Ectodermal cell (in vitro differentiated cells): Measurements from ENCODE around the gene CMSS1.

ENCODE experiments used
- H3K27ac ChIP-seq: 2 replicates; pipeline ENCODE4 v1.7.0; 2013; ENCODE audit warnings: mild to moderate bottlenecking, low read depth, low read length; ENCODE audit not compliant: insufficient read depth, poor library complexity, severe bottlenecking
- H3K27me3 ChIP-seq: 2 replicates; pipeline ENCODE4 v1.7.0; 2013; ENCODE audit warnings: mild to moderate bottlenecking, low read length; ENCODE audit not compliant: insufficient read depth, control insufficient read depth, poor library complexity, severe bottlenecking
- H3K36me3 ChIP-seq: one replicate; pipeline ENCODE4 v1.7.0; 2013; ENCODE audit warnings: low read length; ENCODE audit not compliant: control insufficient read depth, insufficient read depth
- H3K4me1 ChIP-seq: one replicate; pipeline ENCODE4 v1.7.0; 2013; ENCODE audit warnings: low read length; ENCODE audit not compliant: control insufficient read depth, insufficient read depth
- H3K4me3 ChIP-seq: 2 replicates; pipeline ENCODE4 v1.7.0; 2013; ENCODE audit warnings: low read depth, low read length, control low read depth; ENCODE audit not compliant: insufficient read depth
- H3K9me3 ChIP-seq: 2 replicates; pipeline ENCODE4 v1.7.0; 2013; ENCODE audit warnings: mild to moderate bottlenecking, low read length, moderate library complexity; ENCODE audit not compliant: control insufficient read depth
- WGBS, 2 experiments: methylation state at CpG; one replicate each; pipeline ENCODE4 v1.1.7; 2013; ENCODE audit warnings: missing lambda C conversion rate in 2 of 2; 5-methylcytosine and 5-hydroxymethylcytosine counted together

The CMSS1 gene

DNA sequence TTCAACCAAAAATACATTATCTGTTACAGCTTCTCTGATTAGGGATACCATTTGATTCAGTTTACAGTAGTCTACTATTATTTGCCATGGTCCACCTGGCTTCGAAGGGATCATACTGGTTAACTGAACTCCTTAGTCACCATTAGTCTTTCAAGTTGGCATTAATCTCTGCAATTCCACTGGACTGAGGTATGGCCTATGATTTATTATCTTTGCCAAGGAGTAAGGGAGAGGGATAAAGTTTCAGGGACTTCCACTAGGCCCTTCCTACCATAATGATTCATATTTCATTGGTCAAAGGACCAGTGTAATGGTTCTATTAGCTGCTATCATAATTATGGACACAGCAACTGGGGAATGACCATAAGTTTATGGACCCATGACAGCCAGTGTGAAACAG lies 7.3 kb upstream of the CMSS1 start:
- H3K4me3 ChIP-seq, result no peak overlapping the region
- no peaks in the 10 kb centered on the region for H3K27me3 ChIP-seq
- no peak overlapping the region for H3K27ac ChIP-seq
- 91 to 96% methylated on average over 1 of the region's 1 CpG for WGBS, 2 experiments
- no peaks in the 10 kb centered on the region for H3K4me1 ChIP-seq
- no peaks in the 10 kb centered on the region for H3K36me3 ChIP-seq
- H3K9me3 ChIP-seq, result no peaks in the 10 kb centered on the region

DNA sequence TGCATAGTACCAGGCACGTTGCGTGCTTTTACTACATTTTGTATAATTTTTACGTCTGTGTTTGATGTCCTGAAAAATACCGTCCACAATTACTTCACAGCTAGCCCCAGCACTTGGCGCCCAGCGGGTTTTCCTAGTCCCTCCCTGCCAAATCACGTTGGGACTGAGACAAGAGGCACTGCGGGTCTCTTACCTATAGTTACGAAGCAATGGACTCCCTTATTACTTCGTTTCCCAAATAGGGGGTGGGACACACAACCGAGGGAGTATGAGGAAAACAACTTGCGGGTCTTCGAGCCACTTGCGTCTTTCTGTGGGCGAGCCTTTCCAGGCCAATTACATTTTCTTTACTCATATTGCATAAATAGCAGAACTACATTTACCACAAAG lies 620 bp upstream of the CMSS1 start:
- peak overlapping the region; percentile 80 for H3K4me3 ChIP-seq
- H3K9me3 ChIP-seq, result no peaks in the 10 kb centered on the region
- no peaks in the 10 kb centered on the region for H3K36me3 ChIP-seq
- no peaks in the 10 kb centered on the region for H3K27me3 ChIP-seq
- WGBS, 2 experiments, result 22 to 24% methylated on average over 15 of the region's 15 CpGs
- H3K4me1 ChIP-seq, result peaks cover 6% of the 10 kb centered on the region
- H3K27ac ChIP-seq, result no peak overlapping the region

DNA sequence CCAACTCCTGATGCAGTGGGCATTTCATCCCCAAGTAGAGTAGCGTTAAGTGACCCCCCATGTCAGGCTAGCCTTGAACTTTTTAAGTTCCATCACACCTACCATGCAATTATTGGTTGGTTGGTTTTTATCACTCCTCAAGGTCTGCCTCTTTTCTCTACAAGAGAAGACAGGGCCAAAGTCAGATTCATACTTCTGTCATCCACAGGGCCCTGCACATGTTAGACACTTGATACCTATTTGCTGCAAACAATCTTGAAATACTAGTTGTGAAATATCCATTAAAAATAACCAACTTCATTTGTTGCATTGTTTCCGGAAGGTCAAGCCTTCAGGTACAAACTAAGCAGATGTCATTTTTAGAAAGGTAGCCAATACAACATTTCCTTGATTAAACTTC lies 1.2 kb downstream of the CMSS1 start:
- Histone ChIP-seq H3K36me3 (no peaks in the 10 kb centered on the region), H3K9me3 (no peaks in the 10 kb centered on the region), H3K27ac (no peak overlapping the region), H3K27me3 (no peaks in the 10 kb centered on the region), H3K4me3 (peak overlapping the region; percentile 80), H3K4me1 (peaks cover 6% of the 10 kb centered on the region)
- 83 to 86% methylated on average over 2 of the region's 2 CpGs for WGBS, 2 experiments

DNA sequence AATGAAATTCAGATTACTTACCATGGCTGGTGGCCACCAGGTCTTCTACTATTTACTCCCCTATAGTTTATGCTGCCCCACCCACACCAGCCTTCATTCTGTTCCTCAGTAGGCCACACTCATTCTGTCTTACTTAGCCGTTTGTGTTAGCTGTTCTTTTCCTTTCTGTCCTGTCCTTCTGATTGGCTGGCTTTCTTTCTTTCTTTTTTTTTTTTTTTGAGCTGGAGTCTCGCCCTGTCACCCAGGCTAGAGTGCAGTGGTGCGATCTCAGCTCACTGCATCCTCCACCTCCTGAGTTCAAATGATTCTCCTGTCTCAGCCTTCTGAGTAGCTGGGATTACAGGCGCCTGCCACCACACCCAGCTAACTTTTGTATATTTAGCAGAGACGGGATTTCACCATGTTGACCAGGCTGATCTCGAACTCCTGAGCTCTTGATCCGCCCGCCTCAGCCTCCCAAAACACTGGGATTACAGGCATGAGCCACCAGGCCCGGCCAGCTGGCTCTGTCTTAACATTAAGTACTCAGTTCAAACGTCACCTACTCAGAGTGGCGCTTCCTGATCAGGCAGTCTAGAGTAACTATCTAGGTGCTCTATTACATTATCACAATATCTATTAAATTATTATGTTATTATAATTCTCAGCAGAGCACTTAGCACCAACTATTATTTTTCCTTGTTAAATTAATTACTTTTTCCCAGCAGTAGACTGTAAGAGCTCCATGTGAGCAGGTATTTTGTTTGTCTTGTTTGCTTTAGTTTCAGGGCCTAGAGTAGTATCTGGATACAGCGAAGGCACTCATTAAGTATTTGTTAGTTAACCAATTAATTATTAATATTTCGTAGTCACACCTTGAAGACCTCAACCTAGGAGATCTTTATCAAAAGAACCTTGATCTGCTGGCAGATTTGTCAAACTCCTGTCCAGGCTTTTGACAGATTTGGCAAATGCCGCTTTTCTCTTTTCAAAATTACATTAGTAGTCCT lies 6.4 kb downstream of the CMSS1 start:
- no peak overlapping the region for H3K27ac ChIP-seq
- peaks cover under 1% of the 10 kb centered on the region for H3K4me1 ChIP-seq
- no peaks in the 10 kb centered on the region for H3K9me3 ChIP-seq
- H3K27me3 ChIP-seq, result no peaks in the 10 kb centered on the region
- no peaks in the 10 kb centered on the region for H3K36me3 ChIP-seq
- no peak overlapping the region for H3K4me3 ChIP-seq
- WGBS, 2 experiments, result 79 to 83% methylated on average over 12 to 14 of the region's 14 CpGs

DNA sequence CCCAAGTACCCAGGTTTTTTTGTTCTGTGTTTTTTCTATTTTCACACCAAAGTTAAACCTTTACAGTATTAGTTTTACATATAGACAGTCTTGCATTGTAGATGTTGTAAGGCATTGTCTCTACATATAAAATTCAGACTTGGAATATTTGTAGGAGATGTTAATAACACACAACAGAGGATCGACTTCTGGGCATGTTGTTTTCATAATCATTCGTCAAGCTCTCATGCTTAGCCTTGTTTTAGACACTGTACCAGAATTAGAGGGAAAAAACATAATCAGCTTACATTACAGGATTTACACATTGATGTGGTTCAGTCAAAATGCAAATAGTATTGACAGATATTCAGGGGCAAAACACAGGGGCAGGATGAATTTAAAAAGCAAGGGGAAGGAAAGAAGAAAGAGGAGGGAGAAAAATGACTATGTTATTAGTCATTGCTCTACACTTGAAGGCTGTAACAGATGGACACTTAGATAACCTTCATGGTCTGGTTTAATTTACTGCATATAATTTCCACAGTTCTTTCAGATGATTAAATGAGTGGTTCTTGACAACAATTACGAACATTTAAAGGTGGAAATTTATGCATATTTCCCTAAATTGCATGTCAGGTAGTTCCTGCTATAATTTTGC lies 7.5 kb downstream of the CMSS1 start:
- WGBS, 2 experiments, result 94 to 95% methylated on average over 3 of the region's 3 CpGs
- Histone ChIP-seq H3K4me3 (no peak overlapping the region), H3K27ac (no peak overlapping the region), H3K27me3 (no peaks in the 10 kb centered on the region), H3K4me1 (no peaks in the 10 kb centered on the region), H3K36me3 (no peaks in the 10 kb centered on the region), H3K9me3 (no peaks in the 10 kb centered on the region)

DNA sequence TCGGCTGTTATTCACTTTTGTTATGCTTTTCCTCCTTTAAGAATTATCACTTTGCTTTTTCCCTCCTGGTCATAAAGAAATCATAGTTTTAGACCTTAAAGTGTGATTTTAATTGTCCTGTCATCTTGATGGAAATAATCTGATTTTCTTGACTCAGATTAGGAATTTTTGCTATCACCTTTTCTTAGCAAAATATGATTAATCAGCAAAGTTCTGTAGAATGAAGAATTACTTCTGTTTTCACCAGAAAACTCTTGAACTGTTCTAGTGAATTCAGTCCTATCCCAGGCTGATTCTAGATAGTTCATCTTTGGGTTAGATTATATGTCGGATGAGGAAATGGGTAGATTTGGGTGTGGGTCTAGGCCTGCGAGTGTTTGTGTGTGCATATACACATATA lies 12.2 kb downstream of the CMSS1 start:
- no peak overlapping the region for H3K27ac ChIP-seq
- 92 to 96% methylated on average over 3 of the region's 3 CpGs for WGBS, 2 experiments
- no peaks in the 10 kb centered on the region for H3K9me3 ChIP-seq
- H3K36me3 ChIP-seq, result no peaks in the 10 kb centered on the region
- H3K4me3 ChIP-seq, result no peak overlapping the region
- no peaks in the 10 kb centered on the region for H3K4me1 ChIP-seq
- no peaks in the 10 kb centered on the region for H3K27me3 ChIP-seq

DNA sequence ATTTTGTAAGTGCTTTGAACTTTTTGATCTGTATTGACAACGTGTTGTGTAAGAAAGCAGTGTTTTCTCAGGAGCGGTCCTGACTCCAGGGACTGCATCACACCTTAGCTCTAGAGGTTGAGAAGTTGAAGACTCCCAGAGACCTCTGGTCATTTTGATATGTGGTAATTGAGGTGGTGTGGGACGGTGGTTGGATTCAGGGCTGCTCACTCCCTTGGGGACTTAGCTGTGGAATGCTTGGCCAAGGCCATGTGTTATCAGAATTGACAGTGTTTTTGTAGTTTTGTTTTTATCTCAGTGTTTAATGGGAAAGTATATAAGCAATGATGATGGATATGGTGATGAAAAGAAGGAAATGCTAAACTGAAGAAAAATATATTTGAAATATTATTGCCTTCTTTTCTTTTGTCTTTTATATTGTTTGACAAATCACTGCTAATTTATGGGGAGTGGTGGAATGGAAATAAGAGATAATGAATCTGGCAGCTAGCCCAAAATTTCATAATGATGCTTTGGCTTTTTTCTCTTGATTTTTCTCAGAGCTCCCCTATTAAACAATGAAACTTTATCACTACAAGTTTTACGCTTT lies 16.0 kb downstream of the CMSS1 start:
- WGBS, 2 experiments, result 92 to 95% methylated on average over 3 to 4 of the region's 4 CpGs
- no peak overlapping the region for H3K27ac ChIP-seq

DNA sequence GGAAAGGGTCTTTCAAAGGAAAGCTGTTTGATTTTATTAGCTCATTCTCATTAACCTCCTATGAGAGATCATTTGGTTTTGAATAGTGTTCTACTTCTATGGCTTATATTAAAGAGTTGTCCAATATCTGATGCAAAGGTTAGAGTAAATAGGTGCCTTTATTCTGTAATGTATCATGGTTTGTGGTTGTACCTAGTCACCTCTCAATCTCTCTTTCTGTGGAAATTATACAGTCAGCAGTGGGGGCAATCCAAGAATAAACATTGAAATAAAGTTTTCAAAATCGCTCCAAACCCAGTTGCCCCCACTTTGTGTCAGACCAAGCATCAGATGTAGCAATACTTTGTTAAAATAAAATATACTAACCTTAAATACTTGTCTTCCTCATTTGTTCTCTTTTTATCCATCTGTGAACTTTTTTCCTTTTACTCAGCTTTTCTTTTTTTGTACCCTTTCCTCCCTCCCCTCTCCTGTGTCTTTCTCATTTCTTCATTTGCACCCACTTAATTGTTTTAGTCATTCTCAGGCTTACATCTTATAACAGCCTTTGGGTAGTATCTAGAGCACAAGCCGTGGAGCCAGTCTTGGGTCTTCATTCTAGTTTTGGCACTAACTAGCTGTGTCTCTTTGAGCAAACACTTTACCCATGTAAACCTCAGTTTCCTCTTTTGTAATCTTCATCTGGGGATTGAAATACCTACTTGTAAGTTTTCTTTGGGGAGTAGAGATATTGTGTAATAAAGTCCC lies 16.7 kb downstream of the CMSS1 start:
- H3K27me3 ChIP-seq, result no peaks in the 10 kb centered on the region
- no peaks in the 10 kb centered on the region for H3K9me3 ChIP-seq
- no peaks in the 10 kb centered on the region for H3K36me3 ChIP-seq
- no peak overlapping the region for H3K27ac ChIP-seq
- H3K4me3 ChIP-seq, result no peak overlapping the region
- 77 to 97% methylated on average over 2 of the region's 2 CpGs for WGBS, 2 experiments
- H3K4me1 ChIP-seq, result no peaks in the 10 kb centered on the region

More for the DNA sequence above, 16.0 kb downstream of the CMSS1 start:
- Histone ChIP-seq H3K4me3 (no peak overlapping the region), H3K9me3 (no peaks in the 10 kb centered on the region), H3K36me3 (no peaks in the 10 kb centered on the region), H3K4me1 (no peaks in the 10 kb centered on the region), H3K27me3 (no peaks in the 10 kb centered on the region)

DNA sequence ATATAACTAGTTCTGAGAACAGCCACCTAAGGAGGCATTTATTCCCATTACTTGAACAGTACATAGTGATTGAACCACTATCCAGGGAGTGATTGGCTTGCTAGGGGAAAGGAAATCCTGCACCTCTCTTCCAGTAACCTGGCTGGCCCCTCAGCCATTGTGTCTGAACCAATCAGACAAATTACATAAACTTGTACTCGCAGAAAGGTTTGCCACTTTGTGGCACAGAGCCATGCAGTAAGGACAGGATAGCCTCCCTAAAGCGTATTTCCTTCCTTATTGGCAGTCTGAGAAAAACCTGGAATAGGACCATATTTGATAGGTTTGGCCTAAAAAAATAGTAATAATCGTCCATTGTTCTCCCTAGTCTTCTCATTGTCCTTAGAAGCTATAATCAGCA lies 19.0 kb downstream of the CMSS1 start:
- no peak overlapping the region for H3K4me3 ChIP-seq
- no peaks in the 10 kb centered on the region for H3K4me1 ChIP-seq
- no peaks in the 10 kb centered on the region for H3K36me3 ChIP-seq
- H3K27me3 ChIP-seq, result no peaks in the 10 kb centered on the region
- no peaks in the 10 kb centered on the region for H3K9me3 ChIP-seq
- 89 to 98% methylated on average over 2 to 3 of the region's 3 CpGs for WGBS, 2 experiments
- no peak overlapping the region for H3K27ac ChIP-seq
